OCI-LY3 (cell line): ENCODE results near the gene SOX9.

Experiments used
- H2AFZ ChIP-seq: fragments of 200-600, 300-600 bp; shearing (Covaris generic); 2 replicates; pipeline ENCODE4 v1.6.0; 2014; ENCODE audit warnings: antibody characterized with exemption, low read depth, low read length
- H3K27ac ChIP-seq: fragments of 200-600, 300-600 bp; sonication (generic); 2 replicates; pipeline ENCODE4 v1.5.1; 2014; ENCODE audit warnings: mild to moderate bottlenecking, low read length, moderate library complexity, mixed read lengths
- H3K27me3 ChIP-seq: fragments of 200-600, 300-600 bp; sonication (generic); 2 replicates; pipeline ENCODE4 v1.6.1; 2014; ENCODE audit warnings: low read depth, low read length, mixed read lengths
- H3K36me3 ChIP-seq: fragments of 200-600, 300-600 bp; sonication (generic); replicated peaks from 2 replicates; pipeline ENCODE3; 2014; ENCODE audit warnings: low read depth, low read length, mixed read lengths
- H3K4me1 ChIP-seq: fragments of 300-600, 200-600 bp; sonication (generic); 2 replicates; pipeline ENCODE4 v1.6.1; 2014; ENCODE audit warnings: low read length, mixed read lengths
- H3K4me2 ChIP-seq: fragments of 200-600, 300-600 bp; sonication (generic); 2 replicates; pipeline ENCODE4 v1.6.1; 2014; ENCODE audit warnings: low read length, mixed read lengths
- H3K4me3 ChIP-seq: fragments of 300-600, 200-600 bp; sonication (generic); 2 replicates; pipeline ENCODE4 v1.5.1; 2014; ENCODE audit warnings: antibody characterized with exemption, mild to moderate bottlenecking, low read length, moderate library complexity
- H3K79me2 ChIP-seq: fragments of 300-600, 200-600 bp; shearing (Covaris generic); 2 replicates; pipeline ENCODE4 v1.6.1; 2014; ENCODE audit warnings: mild to moderate bottlenecking, low read length, mixed read lengths
- H3K9ac ChIP-seq: fragments of 300-600, 200-600 bp; shearing (Covaris generic); 2 replicates; pipeline ENCODE4 v1.6.0; 2014; ENCODE audit warnings: mild to moderate bottlenecking, low read length, moderate library complexity
- H3K9me3 ChIP-seq: fragments of 200-600, 300-600 bp; shearing (Covaris generic); 2 replicates; pipeline ENCODE4 v1.6.1; 2014; ENCODE audit warnings: low read length, mixed read lengths; ENCODE audit not compliant: insufficient read depth
- H4K20me1 ChIP-seq: fragments of 200-600, 300-600 bp; sonication (generic); 2 replicates; pipeline ENCODE4 v1.6.1; 2016; ENCODE audit warnings: low read length, mixed read lengths; ENCODE audit not compliant: insufficient read depth
- EZH2phosphoT487 ChIP-seq: fragments of 200-600 bp; shearing (Covaris generic); IDR thresholded peaks from 2 replicates; pipeline ENCODE4 v1.6.1; 2018; ENCODE audit warnings: antibody characterized with exemption, mixed run types, low read depth
- TF ChIP-seq, protein P1 (sequence below): fragments of 200-600, 300-600 bp; sonication (generic); IDR thresholded peaks from 2 replicates; pipeline ENCODE4 v1.5.1; 2014; ENCODE audit warnings: antibody characterized with exemption, low read length, low read depth

The SOX9 gene

DNA sequence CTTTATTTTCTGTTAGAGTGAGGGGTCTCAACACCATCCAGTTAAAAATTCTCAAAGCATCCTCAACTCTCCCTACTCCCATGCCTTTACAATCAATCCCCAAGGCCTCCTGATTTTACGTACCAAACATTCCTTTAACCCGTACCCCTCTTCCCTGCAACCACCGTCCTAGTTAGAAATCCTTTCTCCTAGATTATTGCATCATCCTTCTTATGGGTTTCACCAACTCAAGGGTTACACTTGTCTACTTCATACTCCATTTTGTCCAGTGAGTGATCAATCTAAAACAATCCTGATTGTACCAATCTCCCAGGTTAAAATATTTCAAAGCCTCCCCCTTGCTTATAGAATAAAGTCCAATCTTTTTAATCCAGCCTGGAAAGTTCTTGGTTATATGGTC, 24.7 kb downstream of the SOX9 start:
- Histone ChIP-seq H3K4me3 (no peak overlapping the region), H3K4me2 (no peak overlapping the region), H3K36me3 (no peaks in the 10 kb centered on the region), H3K9me3 (no peaks in the 10 kb centered on the region), H3K27me3 (peaks cover 10% of the 10 kb centered on the region; the same call in 1 of the 2 replicates), H3K4me1 (no peaks in the 10 kb centered on the region), H2AFZ (no peak overlapping the region), H4K20me1 (no peaks in the 10 kb centered on the region), H3K9ac (no peak overlapping the region), H3K79me2 (no peaks in the 10 kb centered on the region), H3K27ac (no peak overlapping the region)
- no peak for TF ChIP-seq EZH2phosphoT487
- TF ChIP-seq, protein P1, sequence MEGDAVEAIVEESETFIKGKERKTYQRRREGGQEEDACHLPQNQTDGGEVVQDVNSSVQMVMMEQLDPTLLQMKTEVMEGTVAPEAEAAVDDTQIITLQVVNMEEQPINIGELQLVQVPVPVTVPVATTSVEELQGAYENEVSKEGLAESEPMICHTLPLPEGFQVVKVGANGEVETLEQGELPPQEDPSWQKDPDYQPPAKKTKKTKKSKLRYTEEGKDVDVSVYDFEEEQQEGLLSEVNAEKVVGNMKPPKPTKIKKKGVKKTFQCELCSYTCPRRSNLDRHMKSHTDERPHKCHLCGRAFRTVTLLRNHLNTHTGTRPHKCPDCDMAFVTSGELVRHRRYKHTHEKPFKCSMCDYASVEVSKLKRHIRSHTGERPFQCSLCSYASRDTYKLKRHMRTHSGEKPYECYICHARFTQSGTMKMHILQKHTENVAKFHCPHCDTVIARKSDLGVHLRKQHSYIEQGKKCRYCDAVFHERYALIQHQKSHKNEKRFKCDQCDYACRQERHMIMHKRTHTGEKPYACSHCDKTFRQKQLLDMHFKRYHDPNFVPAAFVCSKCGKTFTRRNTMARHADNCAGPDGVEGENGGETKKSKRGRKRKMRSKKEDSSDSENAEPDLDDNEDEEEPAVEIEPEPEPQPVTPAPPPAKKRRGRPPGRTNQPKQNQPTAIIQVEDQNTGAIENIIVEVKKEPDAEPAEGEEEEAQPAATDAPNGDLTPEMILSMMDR: no peak

DNA sequence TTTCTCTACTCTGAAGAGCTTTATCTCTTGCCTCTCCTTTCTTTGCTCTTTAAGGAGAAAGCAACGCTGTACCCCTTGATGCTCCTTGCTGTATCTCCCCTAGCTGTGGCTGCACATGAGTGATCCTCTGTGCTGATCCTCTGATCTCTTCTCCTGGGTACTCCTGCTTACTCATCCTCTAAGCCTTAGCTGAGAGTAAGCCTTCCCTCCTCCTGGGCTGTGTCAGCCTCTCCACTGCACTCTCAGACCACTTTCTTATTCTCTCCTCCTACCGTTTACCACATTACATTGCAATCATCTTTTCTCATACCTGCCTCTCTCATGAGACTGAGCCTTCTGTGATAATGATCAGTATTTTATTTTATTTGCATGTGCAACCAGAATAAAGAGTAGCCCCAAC, 25.1 kb downstream of the SOX9 start:
- Histone ChIP-seq H3K36me3 (no peaks in the 10 kb centered on the region), H3K4me3 (no peak overlapping the region), H3K27me3 (peaks cover 10% of the 10 kb centered on the region; the same call in 1 of the 2 replicates), H3K4me1 (no peaks in the 10 kb centered on the region), H4K20me1 (no peaks in the 10 kb centered on the region), H3K9me3 (no peaks in the 10 kb centered on the region), H3K9ac (no peak overlapping the region), H3K4me2 (no peak overlapping the region), H2AFZ (no peak overlapping the region), H3K27ac (no peak overlapping the region), H3K79me2 (no peaks in the 10 kb centered on the region)
- TF ChIP-seq, protein P1: no peak
- TF ChIP-seq EZH2phosphoT487: no peak

DNA sequence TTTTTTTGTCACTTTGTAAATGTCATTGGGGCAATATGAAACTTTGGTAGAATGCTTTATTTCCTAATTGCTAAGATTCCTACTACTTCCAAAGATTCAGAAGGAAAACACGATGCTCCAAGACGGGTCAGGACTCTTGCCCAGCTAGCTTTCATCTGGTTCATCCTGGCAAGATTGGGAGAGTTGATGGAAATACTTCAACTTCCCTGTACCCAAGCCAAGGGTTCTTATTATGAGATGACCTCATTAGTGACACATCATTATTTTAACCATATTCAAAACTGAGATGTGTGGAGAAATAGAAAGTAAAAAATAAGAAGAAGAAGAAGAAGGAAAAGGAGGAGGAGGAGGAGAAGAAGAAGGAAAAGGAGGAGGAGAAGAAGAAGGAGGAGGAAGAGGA, 25.6 kb downstream of the SOX9 start:
- no peak overlapping the region for H3K4me2 ChIP-seq

DNA sequence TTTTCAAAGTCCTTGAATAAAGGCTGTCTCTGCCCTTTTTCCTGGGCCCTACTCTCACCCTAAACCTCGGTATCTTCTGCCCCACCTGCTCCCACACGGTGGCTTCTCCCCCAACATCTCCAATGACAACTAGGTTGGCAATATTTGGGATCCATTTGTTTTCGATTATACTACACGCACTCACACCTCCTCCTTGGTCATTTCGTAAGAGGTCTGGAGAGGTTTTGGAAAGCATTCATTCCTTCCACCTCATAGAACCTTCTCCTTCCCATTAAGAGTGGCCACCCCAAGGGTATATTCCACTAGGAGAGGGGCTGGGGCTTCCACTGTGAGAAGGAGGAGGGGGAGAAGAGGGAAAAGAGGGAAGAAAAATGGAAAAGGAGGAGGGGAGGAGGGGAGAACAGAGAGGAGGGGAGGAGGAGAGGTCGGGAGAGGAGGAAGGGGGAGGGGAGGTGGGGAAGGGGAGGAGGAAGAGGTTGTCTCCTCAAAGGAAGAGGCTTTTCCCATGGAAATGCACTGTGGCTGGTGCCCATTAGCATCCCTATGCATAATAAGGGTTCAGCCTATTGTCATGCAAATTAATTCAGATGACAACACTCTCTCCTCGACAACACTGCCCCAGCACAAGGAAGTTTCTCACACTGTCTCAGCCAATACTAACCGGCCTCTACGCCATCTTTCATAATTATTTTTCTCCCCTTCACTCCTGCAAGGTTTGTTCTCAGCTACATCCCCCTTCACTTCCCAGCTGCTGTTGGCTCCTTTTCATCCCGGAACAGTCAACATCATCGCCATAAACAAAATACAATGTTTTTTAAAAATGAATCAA, 30.0 kb downstream of the SOX9 start:
- H3K4me1 ChIP-seq: no peaks in the 10 kb centered on the region
- H3K4me3 ChIP-seq: no peak overlapping the region
- no peaks in the 10 kb centered on the region for H3K79me2 ChIP-seq
- no peaks in the 10 kb centered on the region for H3K9me3 ChIP-seq
- H3K27ac ChIP-seq: no peak overlapping the region
- H3K4me2 ChIP-seq: no peak overlapping the region
- TF ChIP-seq, protein P1: no peak
- TF ChIP-seq EZH2phosphoT487: no peak
- peaks cover 19% of the 10 kb centered on the region for H3K27me3 ChIP-seq
- H4K20me1 ChIP-seq: no peaks in the 10 kb centered on the region
- no peak overlapping the region for H2AFZ ChIP-seq
- H3K36me3 ChIP-seq: no peaks in the 10 kb centered on the region
- H3K9ac ChIP-seq: no peak overlapping the region

More for the DNA sequence above, 25.6 kb downstream of the SOX9 start:
- H3K4me3 ChIP-seq: no peak overlapping the region
- no peak for TF ChIP-seq EZH2phosphoT487
- TF ChIP-seq, protein P1: no peak
- H3K27ac ChIP-seq: no peak overlapping the region
- peaks cover 10% of the 10 kb centered on the region; the same call in 1 of the 2 replicates for H3K27me3 ChIP-seq
- H3K36me3 ChIP-seq: no peaks in the 10 kb centered on the region
- H3K9me3 ChIP-seq: no peaks in the 10 kb centered on the region
- no peaks in the 10 kb centered on the region for H4K20me1 ChIP-seq
- no peaks in the 10 kb centered on the region for H3K79me2 ChIP-seq
- H2AFZ ChIP-seq: no peak overlapping the region
- H3K4me1 ChIP-seq: no peaks in the 10 kb centered on the region
- H3K9ac ChIP-seq: no peak overlapping the region
